Endodermal cell (in vitro differentiated cells): ENCODE data around the gene CORO1C. TPM values are rescaled to one million over a fixed set of nuclear protein-coding genes. Genes with fewer than 3 reads are reported as not detected.

Experiments
- DNase-seq: peaks from one replicate; pipeline ENCODE4 v3.0.0-alpha.2; 2017
- H3K27ac ChIP-seq: 2 replicates; pipeline ENCODE4 v1.5.1; 2013; ENCODE audit warnings: mild to moderate bottlenecking, low read depth, low read length, moderate library complexity
- H3K27me3 ChIP-seq: 2 replicates; pipeline ENCODE4 v1.6.1; 2013; ENCODE audit warnings: mild to moderate bottlenecking, low read length, moderate library complexity; ENCODE audit not compliant: insufficient read depth, control insufficient read depth, poor library complexity, severe bottlenecking
- H3K36me3 ChIP-seq: 2 replicates; pipeline ENCODE4 v1.7.0; 2013; ENCODE audit warnings: mild to moderate bottlenecking, low read length, moderate library complexity; ENCODE audit not compliant: control insufficient read depth, insufficient read depth
- H3K4me1 ChIP-seq: one replicate; pipeline ENCODE4 v1.7.0; 2013; ENCODE audit warnings: low read length; ENCODE audit not compliant: control insufficient read depth, insufficient read depth
- H3K4me3 ChIP-seq: 2 replicates; pipeline ENCODE4 v1.5.1; 2013; ENCODE audit warnings: mild to moderate bottlenecking, low read length, moderate library complexity
- H3K9ac ChIP-seq: 2 replicates; pipeline ENCODE4 v1.6.1; 2013; ENCODE audit warnings: mild to moderate bottlenecking, low read length, moderate library complexity; ENCODE audit not compliant: poor library complexity, severe bottlenecking; ENCODE audit errors: extremely low read depth
- H3K9me3 ChIP-seq: 2 replicates; pipeline ENCODE4 v1.6.1; 2013; ENCODE audit warnings: mild to moderate bottlenecking, low read length, moderate library complexity; ENCODE audit not compliant: control insufficient read depth
- H3K27ac Mint-ChIP-seq: 2 replicates; pipeline ENCODE4 v1.8.0; 2020; ENCODE audit warnings: mixed read lengths
- H3K27me3 Mint-ChIP-seq: 2 replicates; pipeline ENCODE4 v1.8.0; 2021; ENCODE audit warnings: mild to moderate bottlenecking, mixed read lengths; ENCODE audit not compliant: insufficient read depth
- H3K36me3 Mint-ChIP-seq: 2 replicates; pipeline ENCODE4 v1.8.0; 2020; ENCODE audit warnings: low read depth, mixed read lengths
- H3K4me1 Mint-ChIP-seq: 2 replicates; pipeline ENCODE4 v1.8.0; 2020; ENCODE audit warnings: mixed read lengths
- H3K4me3 Mint-ChIP-seq: 2 replicates; pipeline ENCODE4 v1.8.0; 2020; ENCODE audit warnings: mild to moderate bottlenecking, moderate library complexity, mixed read lengths
- H3K9me3 Mint-ChIP-seq: 2 replicates; pipeline ENCODE4 v1.8.0; 2020; ENCODE audit warnings: mild to moderate bottlenecking, mixed read lengths
- CTCF ChIP-seq: fragments of 200-600 bp; sonication (generic); conservative IDR thresholded peaks from 2 replicates; pipeline ENCODE4 v1.5.0; 2021; ENCODE audit warnings: antibody characterized with exemption, mild to moderate bottlenecking
- WGBS, 2 experiments: methylation state at CpG; one replicate each; pipeline versions ENCODE4 v1.1.5 to v1.1.7; 2013; ENCODE audit warnings: missing lambda C conversion rate in 2 of 2, mixed read lengths in 1 of 2; ENCODE audit not compliant: insufficient coverage in 1 of 2, insufficient read length in 1 of 2; 5-methylcytosine and 5-hydroxymethylcytosine counted together
- total RNA-seq, 2 donors: library from RNA; stranded (reverse); fragmentation: NEBNext Ultra II Directional in 1 of 2; extraction: Animal tissue kit (Norgen Biotek cat#: 25700) in 1 of 2; gene quantifications; 2 replicates in 1 of 2; 3 replicates in 1 of 2; pipeline ENCODE4 v1.2.1, GENCODE V29; 2021

Gene CORO1C
- total RNA-seq, 2 donors from 2014 or later, result 122 to 125 TPM

DNA sequence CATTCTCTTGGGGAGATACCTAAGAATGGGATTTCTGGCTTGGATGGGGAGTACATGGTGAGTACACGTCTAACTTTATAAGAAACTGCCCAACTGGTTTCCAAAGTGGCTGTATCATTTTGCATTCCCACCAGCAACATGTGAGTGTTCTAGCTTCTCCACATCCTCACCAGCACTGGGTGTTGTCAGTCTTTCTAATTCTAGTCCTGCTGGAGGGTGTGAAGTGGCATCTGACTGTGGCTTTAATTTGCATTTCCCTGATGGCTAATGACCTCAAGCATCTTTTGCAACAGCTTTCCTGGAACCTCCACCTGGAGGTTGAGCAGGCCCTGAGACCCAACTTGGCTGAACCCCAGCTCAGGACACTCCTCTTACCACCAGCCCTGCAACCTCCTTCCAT, 115.4 kb downstream of the CORO1C start:
- H3K27ac Mint-ChIP-seq, result no peak overlapping the region
- Histone ChIP-seq H3K4me3 (no peak overlapping the region), H3K36me3 (no peaks in the 10 kb centered on the region), H3K27ac (no peak overlapping the region), H3K9ac (no peak overlapping the region), H3K9me3 (no peaks in the 10 kb centered on the region), H3K27me3 (no peaks in the 10 kb centered on the region), H3K4me1 (no peaks in the 10 kb centered on the region)
- H3K36me3 Mint-ChIP-seq, result no peaks in the 10 kb centered on the region
- H3K4me3 Mint-ChIP-seq, result no peak overlapping the region
- WGBS, 2 experiments, result 92% methylated on average over 1 of the region's 1 CpG; no CpG with 5 or more reads in 1 of the 2 experiments
- peaks cover 9% of the 10 kb centered on the region for H3K9me3 Mint-ChIP-seq
- H3K4me1 Mint-ChIP-seq, result no peaks in the 10 kb centered on the region
- peaks cover 2% of the 10 kb centered on the region for H3K27me3 Mint-ChIP-seq
- no peak for DNase-seq
- TF ChIP-seq CTCF, result no peak

DNA sequence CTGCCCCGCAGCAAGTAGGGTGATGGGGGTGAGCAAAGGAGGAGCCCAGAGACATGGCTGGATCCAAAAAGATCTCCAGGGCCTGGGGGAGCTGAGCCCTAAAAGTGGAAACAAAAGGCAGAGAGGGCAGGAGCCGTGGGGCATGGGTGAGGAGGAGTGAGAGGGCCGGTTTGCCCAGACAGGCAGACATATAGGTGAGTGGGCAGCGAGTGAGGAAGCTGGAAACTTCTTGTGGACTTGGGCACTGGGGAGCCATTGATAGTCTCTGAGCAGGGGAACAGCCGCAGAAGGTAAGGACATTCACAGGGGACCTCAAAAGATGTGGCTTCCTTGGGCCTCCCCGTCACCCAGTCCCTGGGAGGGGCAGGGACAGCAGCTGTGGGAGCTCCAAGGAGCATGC, 116.7 kb downstream of the CORO1C start:
- no peaks in the 10 kb centered on the region for H3K9me3 ChIP-seq
- Mint-ChIP-seq H3K4me3 (no peak overlapping the region), H3K27me3 (peaks cover 2% of the 10 kb centered on the region), H3K27ac (no peak overlapping the region), H3K9me3 (peaks cover 9% of the 10 kb centered on the region), H3K36me3 (no peaks in the 10 kb centered on the region), H3K4me1 (no peaks in the 10 kb centered on the region)
- no peak for DNase-seq
- no peak overlapping the region for H3K4me3 ChIP-seq
- no peaks in the 10 kb centered on the region for H3K4me1 ChIP-seq
- WGBS, 2 experiments, result 88 to 92% methylated on average over 6 of the region's 6 CpGs
- no peaks in the 10 kb centered on the region for H3K36me3 ChIP-seq
- H3K9ac ChIP-seq, result no peak overlapping the region
- no peak overlapping the region for H3K27ac ChIP-seq
- TF ChIP-seq CTCF, result no peak
- no peaks in the 10 kb centered on the region for H3K27me3 ChIP-seq

- H3K27me3 ChIP-seq, result no peaks in the 10 kb centered on the region
These were observed 117.3 kb downstream of the CORO1C start for GRCh38 chr12:108614041-108614440.

More at GRCh38 chr12:108614041-108614440, 117.3 kb downstream of the CORO1C start:
- Histone ChIP-seq H3K36me3 (no peaks in the 10 kb centered on the region), H3K9ac (no peak overlapping the region), H3K4me3 (no peak overlapping the region), H3K9me3 (no peaks in the 10 kb centered on the region), H3K4me1 (no peaks in the 10 kb centered on the region), H3K27ac (no peak overlapping the region)
- Mint-ChIP-seq H3K27me3 (peaks cover 2% of the 10 kb centered on the region), H3K9me3 (peaks cover 9% of the 10 kb centered on the region), H3K4me1 (no peaks in the 10 kb centered on the region), H3K36me3 (no peaks in the 10 kb centered on the region), H3K4me3 (no peak overlapping the region), H3K27ac (no peak overlapping the region)
- TF ChIP-seq CTCF, result no peak
- 84 to 93% methylated on average over 3 to 4 of the region's 4 CpGs for WGBS, 2 experiments
- DNase-seq, result no peak
